GM13976 (cell line): ENCODE data around the gene TLX2.

Source experiments
- DNase-seq: peaks from one replicate; pipeline ENCODE4 v3.0.0; 2012; ENCODE audit warnings: low spot score
- CTCF ChIP-seq: IDR thresholded peaks from 2 replicates; pipeline ENCODE4 v1.5.1; 2012; ENCODE audit warnings: borderline replicate concordance, mild to moderate bottlenecking; ENCODE audit not compliant: insufficient read depth; ENCODE audit errors: extremely low read depth, missing control alignments, control extremely low read depth
- in situ Hi-C: fragments of 300-500 bp; cut with MboI; formaldehyde crosslinking; loops from one replicate; pipeline ENCODE4 v1.12.0; 2022; ENCODE audit warnings: low sequenced_read_pairs, mixed read lengths, inconsistent platforms; ENCODE audit not compliant: unreplicated experiment

The TLX2 gene

GRCh38 chr2:74488643-74489481 is 25.4 kb upstream of the TLX2 start:
- no peak for TF ChIP-seq CTCF
- DNase-seq: no peak
- in situ Hi-C loops: loop anchor here (10.0 to 25.0 kb wide), 2 partner anchors 106 to 373 kb away; no protein-coding TSS in a partner anchor

- no peak for DNase-seq
- in situ Hi-C loops: loop anchor here (10.0 to 25.0 kb wide), 2 partner anchors 105 to 372 kb away; no protein-coding TSS in a partner anchor
- no peak for TF ChIP-seq CTCF
These were observed 24.3 kb upstream of the TLX2 start for GRCh38 chr2:74489906-74490305.

GRCh38 chr2:74491648-74492544 is 22.4 kb upstream of the TLX2 start:
- TF ChIP-seq CTCF: no peak
- in situ Hi-C loops: loop anchor here (25.0 kb wide), 1 partner anchor 370 kb away; no protein-coding TSS in a partner anchor
- DNase-seq: no peak

- TF ChIP-seq CTCF: no peak
- no peak for DNase-seq
- in situ Hi-C loops: loop anchor here (25.0 kb wide), 1 partner anchor 369 kb away; no protein-coding TSS in a partner anchor
These were observed 20.7 kb upstream of the TLX2 start for GRCh38 chr2:74493546-74493945.

- in situ Hi-C loops: loop anchor here (25.0 kb wide), 1 partner anchor 367 kb away; no protein-coding TSS in a partner anchor
These were observed 18.8 kb upstream of the TLX2 start for GRCh38 chr2:74495440-74495839.

More at GRCh38 chr2:74495440-74495839, 18.8 kb upstream of the TLX2 start:
- no peak for DNase-seq
- no peak for TF ChIP-seq CTCF
